Stomach smooth muscle (tissue), 2 donors: ENCODE data around the gene ZNF343.
"Not testable (repeated sequence)": the region's sequence is repeated elsewhere in the genome, so short reads cannot be mapped to it uniquely, and the experiment has no call there.

ENCODE experiments used
- H3K27ac ChIP-seq: one replicate; pipeline ENCODE4 v1.7.0; 2013; ENCODE audit warnings: mild to moderate bottlenecking, low read length, inconsistent platforms
- H3K27me3 ChIP-seq, 2 donors: one replicate each; pipeline ENCODE4 v1.7.0; 2013; ENCODE audit warnings: low read length in 2 of 2; ENCODE audit not compliant: insufficient read depth in 2 of 2, control insufficient read depth in 1 of 2
- H3K36me3 ChIP-seq, 2 donors: one replicate each; pipeline ENCODE4 v1.7.0; 2013; ENCODE audit warnings: low read length in 2 of 2; ENCODE audit not compliant: control insufficient read depth in 2 of 2, insufficient read depth in 2 of 2
- H3K4me1 ChIP-seq: one replicate; pipeline ENCODE4 v1.7.0; 2013; ENCODE audit warnings: low read length; ENCODE audit not compliant: control insufficient read depth, insufficient read depth
- H3K4me3 ChIP-seq, 2 donors: one replicate each; pipeline ENCODE4 v1.7.0; 2013; ENCODE audit warnings: low read length in 2 of 2
- H3K9ac ChIP-seq, 2 donors: one replicate each; pipeline ENCODE4 v1.7.0; 2013; ENCODE audit warnings: low read length in 2 of 2, mild to moderate bottlenecking in 1 of 2
- H3K9me3 ChIP-seq, 2 donors: one replicate each; pipeline ENCODE4 v1.7.0; 2013; ENCODE audit warnings: low read length in 2 of 2; ENCODE audit not compliant: control insufficient read depth in 2 of 2
- donor health status: healthy.
- donor health status: Pancreatic carcinoma.

The ZNF343 gene

DNA sequence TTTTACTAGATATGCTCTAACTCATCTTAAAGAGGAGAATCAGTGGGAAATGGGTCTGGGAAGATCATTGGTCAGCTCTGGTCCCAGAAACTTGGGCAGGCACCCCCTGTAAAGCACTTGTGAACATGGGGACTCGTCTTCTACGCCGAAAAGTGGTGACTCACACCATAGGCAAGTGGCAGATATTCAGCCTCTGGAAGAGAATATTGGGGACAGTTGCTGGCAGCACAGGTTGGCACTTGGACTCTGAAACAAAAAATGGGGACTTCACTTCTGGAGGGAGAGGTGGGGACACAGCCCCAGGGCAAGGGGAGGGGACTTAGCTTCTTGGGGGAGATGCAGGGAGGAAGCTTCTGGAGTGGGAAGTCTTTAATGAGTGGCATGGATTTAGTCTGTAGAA is 11.9 kb upstream of the ZNF343 start:
- peaks cover 0 to 2% of the 10 kb centered on the region in 2 donors for H3K27me3 ChIP-seq
- H3K4me1 ChIP-seq, result peaks cover 13% of the 10 kb centered on the region
- H3K36me3 ChIP-seq, result no peaks in the 10 kb centered on the region
- no peak overlapping the region for H3K27ac ChIP-seq
- H3K9ac ChIP-seq, result no peak overlapping the region
- H3K9me3 ChIP-seq, result no peaks in the 10 kb centered on the region
- H3K4me3 ChIP-seq, result no peak overlapping the region

DNA sequence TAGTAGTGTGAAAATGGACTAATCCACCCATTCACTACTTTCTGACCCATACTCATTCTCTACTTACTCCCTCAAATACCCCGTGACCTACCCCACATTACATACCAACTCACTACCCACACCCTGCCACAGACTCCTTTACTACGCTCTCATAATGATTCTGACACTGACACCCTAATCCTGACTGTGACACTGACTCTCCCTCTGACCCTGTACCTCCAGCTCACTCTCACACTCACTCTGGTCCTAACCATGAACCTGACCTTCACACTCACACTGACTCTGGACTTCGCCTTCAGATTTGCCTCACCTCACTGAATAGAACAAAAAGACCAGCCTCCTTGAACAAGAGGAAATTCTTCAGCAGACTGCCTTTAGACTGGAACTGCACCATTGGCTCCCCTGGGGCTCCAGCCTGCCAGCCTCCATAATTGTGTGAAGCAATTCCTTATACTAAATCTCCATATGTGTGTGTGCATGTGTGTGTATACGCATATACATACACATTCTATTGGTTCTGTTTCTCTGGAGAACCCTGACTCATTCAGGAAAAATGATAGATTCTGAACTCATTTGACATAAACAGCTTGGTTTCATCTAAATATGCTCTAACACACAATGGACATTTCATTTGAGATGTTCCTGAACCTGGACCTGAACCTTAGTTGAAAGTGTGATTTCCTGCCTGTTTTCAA is 10.5 kb upstream of the ZNF343 start:
- no peak overlapping the region for H3K9ac ChIP-seq
- no peak overlapping the region for H3K4me3 ChIP-seq
- H3K4me1 ChIP-seq, result peaks cover 3% of the 10 kb centered on the region
- H3K36me3 ChIP-seq, result no peaks in the 10 kb centered on the region
- no peak overlapping the region for H3K27ac ChIP-seq
- peaks cover 0 to 2% of the 10 kb centered on the region in 2 donors for H3K27me3 ChIP-seq
- no peaks in the 10 kb centered on the region for H3K9me3 ChIP-seq

DNA sequence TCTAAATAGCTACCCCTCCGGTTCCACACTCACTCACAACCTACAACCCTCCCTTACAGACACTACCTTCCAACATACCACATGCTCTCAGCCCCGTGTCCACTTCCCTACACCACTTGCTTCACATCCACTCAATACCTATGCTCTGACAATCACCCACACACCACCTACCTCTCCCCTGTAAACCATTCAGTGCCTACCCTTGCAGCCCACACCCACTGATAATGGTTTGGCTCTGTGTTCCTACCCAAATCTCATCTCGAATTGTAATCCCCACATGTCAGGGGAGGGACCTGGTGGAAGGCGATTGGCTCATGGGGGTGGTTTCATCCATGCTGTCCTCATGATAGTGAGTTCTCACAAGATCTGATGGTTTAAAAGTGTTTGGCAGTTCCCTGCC is 9.8 kb upstream of the ZNF343 start:
- H3K4me1 ChIP-seq, result no peaks in the 10 kb centered on the region
- no peak overlapping the region for H3K4me3 ChIP-seq
- no peak overlapping the region for H3K9ac ChIP-seq
- H3K27ac ChIP-seq, result no peak overlapping the region
- no peaks in the 10 kb centered on the region for H3K9me3 ChIP-seq
- H3K36me3 ChIP-seq, result no peaks in the 10 kb centered on the region
- peaks cover 0 to 2% of the 10 kb centered on the region in 2 donors for H3K27me3 ChIP-seq

DNA sequence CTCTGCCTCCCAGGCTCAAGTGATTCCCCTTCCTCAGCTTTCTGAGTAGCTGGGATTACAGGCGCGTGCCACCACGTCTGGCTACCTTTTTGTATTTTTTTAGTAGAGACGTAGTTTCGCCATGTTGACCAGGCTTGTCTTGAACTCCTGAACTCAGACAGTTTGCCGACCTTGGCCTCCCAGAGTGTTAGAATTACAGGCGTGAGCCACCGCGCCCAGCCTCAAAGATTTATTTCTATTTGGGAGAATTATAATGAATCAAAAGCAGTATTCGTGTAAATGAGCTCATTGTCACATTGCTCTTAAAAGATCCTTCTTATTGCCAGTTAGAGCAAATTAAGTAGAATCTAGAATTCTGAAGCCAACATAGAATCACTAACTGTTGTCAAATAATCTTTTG is 9.4 kb upstream of the ZNF343 start:
- Histone ChIP-seq H3K9me3 (no peaks in the 10 kb centered on the region), H3K27me3 (peaks cover 0 to 2% of the 10 kb centered on the region in 2 donors), H3K4me1 (no peaks in the 10 kb centered on the region), H3K9ac (no peak overlapping the region), H3K4me3 (no peak overlapping the region), H3K27ac (no peak overlapping the region), H3K36me3 (no peaks in the 10 kb centered on the region)

DNA sequence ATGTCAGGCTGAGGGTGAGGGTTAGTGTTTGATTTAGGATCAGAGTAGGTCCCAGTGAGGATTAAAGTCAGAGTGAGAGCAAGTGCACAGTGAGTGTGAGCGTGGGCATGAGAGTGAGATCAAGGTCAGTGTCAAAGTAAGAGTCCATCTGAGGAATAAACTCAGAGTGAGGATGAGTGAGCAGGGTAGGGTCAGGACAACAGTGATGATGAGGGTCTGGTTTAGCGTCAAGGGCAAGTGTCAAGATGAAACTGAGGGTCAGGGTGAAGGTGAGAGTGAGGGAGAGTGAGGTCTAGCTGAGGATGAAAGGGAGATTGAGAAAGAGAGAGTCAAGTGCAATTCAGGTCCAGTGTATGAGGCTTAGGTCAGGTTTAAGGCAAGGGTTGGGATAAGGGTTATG is 7.7 kb upstream of the ZNF343 start:
- Histone ChIP-seq H3K4me3 (no peak overlapping the region), H3K27ac (no peak overlapping the region), H3K36me3 (no peaks in the 10 kb centered on the region), H3K4me1 (no peaks in the 10 kb centered on the region), H3K9me3 (no peaks in the 10 kb centered on the region), H3K9ac (no peak overlapping the region), H3K27me3 (peaks cover 0 to 1% of the 10 kb centered on the region in 2 donors)

DNA sequence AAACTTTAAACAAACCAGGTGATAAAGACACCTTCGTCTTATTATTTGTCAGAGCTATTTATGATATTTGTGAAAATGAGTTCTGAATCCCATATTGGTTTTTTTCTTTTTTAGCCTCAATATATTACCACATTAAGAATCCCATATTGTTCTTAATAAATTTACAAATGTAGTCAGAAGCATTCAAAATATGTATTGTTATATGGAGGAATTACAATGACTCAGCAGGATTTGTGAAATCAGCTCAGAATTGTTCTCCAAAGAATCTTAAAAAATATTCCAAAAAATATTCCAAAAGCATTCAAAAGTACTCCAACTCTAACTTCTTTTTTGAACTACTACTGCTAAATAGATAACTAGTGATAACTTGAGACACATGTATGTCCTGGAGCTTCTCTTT is 6.5 kb upstream of the ZNF343 start:
- Histone ChIP-seq H3K4me3 (no peak overlapping the region), H3K36me3 (no peaks in the 10 kb centered on the region), H3K27ac (no peak overlapping the region), H3K27me3 (no peaks in the 10 kb centered on the region), H3K9ac (no peak overlapping the region), H3K4me1 (no peaks in the 10 kb centered on the region), H3K9me3 (no peaks in the 10 kb centered on the region)

DNA sequence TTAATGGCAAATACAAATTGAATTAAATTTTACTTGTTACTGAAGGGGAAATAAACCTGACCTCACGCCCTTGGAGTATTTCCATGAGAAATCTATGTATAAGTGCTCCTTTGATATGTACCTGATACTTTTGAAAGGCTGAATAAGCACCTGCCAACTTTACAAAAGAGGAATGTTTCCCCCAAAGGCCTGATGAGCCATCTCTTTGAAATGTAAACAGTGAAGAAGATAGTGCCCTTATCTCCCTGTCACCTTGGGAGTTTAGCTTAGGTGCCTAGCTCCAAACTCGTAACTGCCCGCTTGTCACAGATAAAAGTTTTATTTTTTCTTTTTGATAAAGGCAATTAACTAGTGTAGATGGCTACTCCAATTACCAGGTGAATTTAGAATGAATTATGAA is 1.1 kb upstream of the ZNF343 start:
- Histone ChIP-seq H3K27ac (no peak overlapping the region), H3K36me3 (no peaks in the 10 kb centered on the region), H3K4me1 (peaks cover 15% of the 10 kb centered on the region), H3K4me3 (peak overlapping the region in 1 of 2 donors; percentile 99), H3K9me3 (no peaks in the 10 kb centered on the region), H3K27me3 (no peaks in the 10 kb centered on the region), H3K9ac (no peak overlapping the region)

DNA sequence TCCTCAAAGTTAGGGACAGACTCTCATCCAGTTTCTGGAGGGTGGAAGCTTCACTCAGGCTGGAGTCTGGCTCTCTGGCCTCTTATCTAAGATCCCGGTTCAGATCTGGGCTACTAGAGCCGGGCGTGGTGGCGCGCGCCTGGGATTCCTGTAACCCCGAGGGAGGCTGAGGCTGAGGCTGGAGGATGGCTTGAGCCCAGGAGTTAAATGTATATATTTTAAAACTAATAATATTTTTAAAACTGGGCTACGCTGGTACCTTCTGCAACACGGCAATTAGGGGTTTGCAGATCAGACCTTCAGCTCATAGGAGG is 710 bp upstream of the ZNF343 start:
- Histone ChIP-seq H3K36me3 (no peaks in the 10 kb centered on the region), H3K27ac (peak overlapping the region; percentile 89), H3K9ac (peak overlapping the region; percentile 94 to 99)

DNA sequence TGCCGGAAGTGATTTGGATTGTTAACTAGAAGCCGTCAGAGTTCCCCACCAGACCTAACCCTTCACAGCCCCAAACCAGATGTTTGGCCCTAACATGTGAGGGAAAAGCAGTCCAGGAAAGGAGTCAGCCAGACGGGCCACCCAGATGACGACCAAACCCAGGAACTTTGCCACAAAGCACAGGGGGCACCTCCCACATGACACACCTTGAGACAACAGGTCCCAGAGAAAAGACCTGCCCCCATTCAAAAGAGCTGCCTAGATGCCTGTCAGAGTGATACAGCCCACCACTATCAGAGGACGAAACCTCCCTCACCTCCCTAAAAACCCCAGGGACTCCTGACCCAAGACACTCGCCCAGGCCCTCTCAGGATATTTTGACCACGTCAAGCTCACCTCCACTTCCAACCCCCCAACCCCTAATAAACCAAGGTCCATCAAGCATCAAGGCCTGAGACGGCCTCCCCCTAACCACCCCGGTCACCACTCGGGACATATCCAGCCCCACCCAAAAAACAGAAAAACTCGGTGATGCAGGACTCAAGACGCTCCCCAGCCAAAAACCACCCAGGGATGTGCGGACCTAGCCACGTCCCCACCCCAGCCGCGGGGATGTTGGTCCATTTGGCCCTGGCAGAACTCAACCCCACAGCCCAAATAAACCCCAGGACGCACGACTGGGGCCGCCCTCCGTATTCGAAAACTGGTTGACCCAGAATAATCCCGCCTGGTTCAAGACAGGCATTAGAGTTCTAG is 662 bp downstream of the ZNF343 start:
- H3K27ac ChIP-seq, result peak overlapping the region; percentile 89
- H3K9me3 ChIP-seq, result no peaks in the 10 kb centered on the region
- no peaks in the 10 kb centered on the region for H3K36me3 ChIP-seq
- peaks cover 15% of the 10 kb centered on the region for H3K4me1 ChIP-seq
- H3K9ac ChIP-seq, result peak overlapping the region; percentile 94 to 99
- peak overlapping the region; percentile 95 to 99 for H3K4me3 ChIP-seq
- no peaks in the 10 kb centered on the region for H3K27me3 ChIP-seq

More for the DNA sequence above, 710 bp upstream of the ZNF343 start:
- peaks cover 15% of the 10 kb centered on the region for H3K4me1 ChIP-seq
- no peaks in the 10 kb centered on the region for H3K27me3 ChIP-seq
- no peaks in the 10 kb centered on the region for H3K9me3 ChIP-seq
- H3K4me3 ChIP-seq, result peak overlapping the region; percentile 95 to 99

DNA sequence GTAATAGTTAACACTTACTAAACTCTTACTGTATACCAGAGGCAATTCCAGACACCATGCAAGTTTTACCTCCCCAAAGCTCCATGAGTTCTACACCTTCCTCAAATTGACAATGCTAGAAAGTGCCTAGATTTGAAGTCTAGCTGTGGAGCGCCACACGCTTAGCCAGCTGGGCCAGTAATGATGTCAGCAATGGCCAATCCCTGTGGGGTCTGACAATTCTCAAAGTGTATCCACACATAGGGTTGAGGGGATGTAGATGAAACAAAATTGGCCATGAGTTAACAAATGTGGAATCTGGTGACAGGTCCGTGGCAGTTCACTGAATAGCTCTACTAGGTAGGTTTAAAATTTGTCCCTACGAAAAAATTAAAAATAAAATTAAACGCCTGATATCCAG is 1.3 kb downstream of the ZNF343 start:
- H3K27ac ChIP-seq, result no peak overlapping the region
- peak overlapping the region; percentile 95 to 99 for H3K4me3 ChIP-seq

DNA sequence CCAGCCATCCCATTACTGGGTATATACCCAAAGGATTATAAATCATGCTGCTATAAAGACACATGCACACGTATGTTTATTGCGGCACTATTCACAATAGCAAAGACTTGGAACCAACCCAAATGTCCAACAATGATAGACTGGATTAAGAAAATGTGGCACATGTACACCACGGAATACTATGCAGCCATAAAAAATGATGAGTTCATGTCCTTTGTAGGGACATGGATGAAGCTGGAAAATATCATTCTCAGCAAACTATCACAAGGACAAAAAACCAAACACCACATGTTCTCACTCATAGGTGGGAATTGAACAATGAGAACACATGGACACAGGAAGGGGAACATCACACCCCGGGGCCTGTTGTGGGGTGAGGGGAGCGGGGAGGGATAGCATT is 2.3 kb downstream of the ZNF343 start:
- H3K27ac ChIP-seq, result not testable (repeated sequence)

More for the DNA sequence above, 1.3 kb downstream of the ZNF343 start:
- peak overlapping the region; percentile 94 to 99 for H3K9ac ChIP-seq
- H3K27me3 ChIP-seq, result no peaks in the 10 kb centered on the region
- H3K4me1 ChIP-seq, result peaks cover 15% of the 10 kb centered on the region
- no peaks in the 10 kb centered on the region for H3K9me3 ChIP-seq
- no peaks in the 10 kb centered on the region for H3K36me3 ChIP-seq

More for the DNA sequence above, 2.3 kb downstream of the ZNF343 start:
- H3K36me3 ChIP-seq, H3K9ac ChIP-seq, H3K27me3 ChIP-seq, H3K9me3 ChIP-seq, H3K4me3 ChIP-seq: not testable (repeated sequence)
- peaks cover 15% of the 10 kb centered on the region for H3K4me1 ChIP-seq
